Activated T-cell treated with anti-CD3 and anti-CD28 coated beads, Interleukin-2, amount 50 U/mL, for 1 hour (primary cell): ENCODE results near the gene KAT14.
"Not testable (repeated sequence)": the region's sequence is repeated elsewhere in the genome, so short reads cannot be mapped to it uniquely, and the experiment has no call there.

ENCODE experiments used
- DNase-seq: peaks from one replicate; pipeline ENCODE4 v3.0.0-alpha.2; 2020

The KAT14 gene

DNA sequence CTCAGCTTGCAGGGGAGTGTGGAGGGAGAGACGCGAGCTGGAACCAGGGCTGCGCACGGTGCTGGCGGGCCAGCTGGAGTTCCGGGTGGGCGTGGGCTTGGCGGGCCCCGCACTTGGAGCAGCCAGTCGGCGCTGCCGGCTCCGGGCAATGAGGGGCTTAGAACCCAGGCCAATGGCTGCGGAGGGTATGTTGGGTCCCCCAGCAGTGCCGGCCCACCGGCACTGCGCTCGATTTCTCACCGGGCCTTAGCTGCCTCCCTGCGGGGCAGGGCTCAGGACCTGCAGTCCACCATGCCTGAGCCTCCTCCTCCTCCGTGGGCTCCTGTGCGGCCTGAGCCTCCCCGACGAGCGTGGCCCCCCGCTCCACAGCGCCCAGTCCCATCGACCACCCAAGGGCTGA is 89.1 kb downstream of the KAT14 start:
- not testable (repeated sequence) for DNase-seq

GRCh38 chr20:18233408-18233943 is 95.8 kb downstream of the KAT14 start:
- no peak for DNase-seq
